PC-9 (cell line): ENCODE data around the gene FAM174B. TPM values are rescaled to one million over a fixed set of nuclear protein-coding genes. Genes with fewer than 3 reads are reported as not detected.

Experiments
- BruUV-seq: library from RNA; stranded (reverse); fragments of 400-500 nt; replicated peaks from 2 replicates; lab custom pipeline; 2021; lab: Mats Ljungman, UMichigan
- CTCF ChIA-PET: fragments of 300-600 bp; sonication (Branson Sonifier 250); formaldehyde crosslinking; loops from one replicate; lab custom pipeline; 2022; ENCODE audit warnings: antibody characterized with exemption; lab: Charles Lee
- POLR2A ChIA-PET: fragments of 300-600 bp; sonication (Branson Sonifier 250); formaldehyde crosslinking; loops from one replicate; lab custom pipeline; 2022; ENCODE audit warnings: antibody characterized with exemption; ENCODE audit not compliant: unreplicated experiment; lab: Charles Lee
- DNase-seq, 2 experiments: peaks; one replicate each; pipeline versions ENCODE4 v3.0.0 to v3.0.0-alpha.2; 2015 to 2022; ENCODE audit warnings: mixed read lengths in 1 of 2
- H2AFZ ChIP-seq: fragments of 200-600 bp; sonication (generic); 2 replicates; pipeline ENCODE4 v1.8.1; 2017; ENCODE audit warnings: antibody characterized with exemption
- H3F3A ChIP-seq: fragments of 200-600 bp; sonication (generic); 2 replicates; pipeline ENCODE4 v1.8.1; 2017; ENCODE audit warnings: antibody characterized with exemption, mild to moderate bottlenecking, low read depth; ENCODE audit not compliant: insufficient read depth
- H3K27ac ChIP-seq: fragments of 200-600 bp; sonication (generic); 2 replicates; pipeline ENCODE4 v1.6.1; 2016; ENCODE audit warnings: mixed run types
- H3K27me3 ChIP-seq: fragments of 200-600 bp; sonication (generic); 2 replicates; pipeline ENCODE4 v1.6.1; 2016; ENCODE audit warnings: low read depth, mixed run types; ENCODE audit not compliant: insufficient read depth
- H3K36me3 ChIP-seq: fragments of 200-600 bp; sonication (generic); 2 replicates; pipeline ENCODE4 v1.6.1; 2016; ENCODE audit warnings: low read depth, mixed run types
- H3K4me1 ChIP-seq: fragments of 200-600 bp; sonication (generic); replicated peaks from 2 replicates; pipeline ENCODE4 v1.6.1; 2016; ENCODE audit warnings: mixed run types; ENCODE audit not compliant: insufficient read depth
- H3K4me2 ChIP-seq: fragments of 200-600 bp; sonication (generic); 2 replicates; pipeline ENCODE4 v1.6.1; 2017; ENCODE audit warnings: mixed run types
- H3K4me3 ChIP-seq: fragments of 200-600 bp; sonication (generic); 2 replicates; pipeline ENCODE4 v1.6.1; 2016; ENCODE audit warnings: mixed run types
- H3K79me2 ChIP-seq: fragments of 200-600 bp; sonication (generic); 2 replicates; pipeline ENCODE4 v1.6.1; 2017; ENCODE audit warnings: low read depth, mixed run types
- H3K9me2 ChIP-seq: fragments of 200-600 bp; sonication (generic); 2 replicates; pipeline ENCODE4 v1.8.1; 2017; ENCODE audit warnings: mild to moderate bottlenecking; ENCODE audit not compliant: insufficient read depth
- H3K9me3 ChIP-seq: fragments of 200-600 bp; sonication (generic); 2 replicates; pipeline ENCODE4 v1.8.1; 2016; ENCODE audit warnings: low read depth; ENCODE audit not compliant: insufficient read depth
- H4K20me1 ChIP-seq: fragments of 200-600 bp; sonication (generic); 2 replicates; pipeline ENCODE4 v1.8.1; 2017; ENCODE audit not compliant: insufficient read depth
- EZH2 ChIP-seq: fragments of 200-600 bp; sonication (generic); IDR thresholded peaks from 2 replicates; pipeline ENCODE4 v1.8.0; 2017; ENCODE audit warnings: antibody characterized with exemption, low read depth
- intact Hi-C: fragments of 100-400 bp; cut with micrococcal nuclease; formaldehyde crosslinking; loops from one replicate; pipeline ENCODE4 v1.10.0; 2022; ENCODE audit not compliant: unreplicated experiment
- total RNA-seq: library from RNA; stranded (reverse); gene quantifications from 2 replicates; pipeline ENCODE4 v1.2.3, GENCODE V29; 2021
- TF ChIP-seq, protein P1 (sequence below): fragments of 200-600 bp; sonication (generic); conservative IDR thresholded peaks from 2 replicates; pipeline ENCODE4 v1.6.1; 2017; ENCODE audit warnings: mixed run types, antibody characterized with exemption, mild to moderate bottlenecking, moderate library complexity

FAM174B gene
- total RNA-seq, 1 experiment from 2014 or later, result 90.3 TPM

DNA sequence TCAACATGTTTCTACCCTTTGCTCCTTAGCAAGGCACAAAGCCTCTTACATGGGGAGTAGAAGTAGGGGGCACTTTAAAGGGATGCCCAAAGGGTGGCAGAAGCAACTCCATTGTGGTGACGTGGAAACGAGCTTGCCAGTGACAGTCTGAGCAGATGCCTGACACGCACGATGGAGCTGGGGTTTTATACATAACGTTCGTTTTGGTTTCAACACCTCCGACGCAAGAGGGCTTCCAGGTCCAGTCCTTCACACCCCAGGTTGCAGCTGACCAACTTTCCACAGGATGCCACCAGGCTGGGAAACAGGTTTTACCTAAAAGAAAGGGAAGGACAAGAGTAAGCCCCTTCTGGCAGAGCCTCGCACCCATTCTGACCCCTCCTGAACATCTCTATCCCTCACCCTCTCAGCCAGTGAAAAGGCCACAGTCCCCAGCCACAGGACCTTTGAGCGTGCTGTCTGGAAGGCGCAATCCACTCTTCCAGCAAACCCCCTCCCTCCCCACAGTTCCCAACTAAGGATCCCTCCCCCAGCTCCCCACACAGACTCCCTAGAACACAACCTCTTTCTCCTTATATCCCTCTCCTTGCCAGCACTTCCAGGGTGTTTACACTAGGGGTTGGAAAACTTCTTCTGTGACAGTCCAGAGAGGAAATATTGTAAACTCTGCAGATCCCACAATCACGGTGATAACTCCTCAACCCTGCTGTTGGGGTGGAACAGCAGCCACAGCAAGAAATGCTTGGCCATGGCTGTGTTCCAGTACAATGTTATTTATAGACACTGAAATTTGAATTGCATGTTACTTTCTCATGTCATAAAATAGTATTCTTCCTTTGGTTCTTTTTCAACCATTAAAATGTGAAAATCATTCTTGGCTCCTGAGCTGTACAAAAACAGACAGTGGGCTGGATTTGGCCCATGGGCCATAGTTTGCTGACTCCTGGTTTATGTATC lies 36.2 kb downstream of the FAM174B start:
- TF ChIP-seq EZH2, result no peak
- Histone ChIP-seq H4K20me1 (no peaks in the 10 kb centered on the region; the same call in 1 of the 2 replicates), H3K27me3 (no peaks in the 10 kb centered on the region), H3K79me2 (peaks cover 60% of the 10 kb centered on the region), H2AFZ (no peak overlapping the region), H3F3A (peaks cover 11% of the 10 kb centered on the region), H3K27ac (no peak overlapping the region), H3K4me2 (no peak overlapping the region), H3K4me3 (no peak overlapping the region), H3K9me2 (no peaks in the 10 kb centered on the region), H3K4me1 (no peaks in the 10 kb centered on the region; the same call in 1 of the 2 replicates), H3K36me3 (peaks cover 9% of the 10 kb centered on the region; the same call in 1 of the 2 replicates), H3K9me3 (no peaks in the 10 kb centered on the region)
- DNase-seq, result no peak
- intact Hi-C loops, result loop anchor here (10.0 kb wide), 1 partner anchor 95 kb away; no protein-coding TSS in a partner anchor
- CTCF ChIA-PET, result no interaction called here
- BruUV-seq, result no TSS peak
- POLR2A ChIA-PET, result no interaction called here

DNA sequence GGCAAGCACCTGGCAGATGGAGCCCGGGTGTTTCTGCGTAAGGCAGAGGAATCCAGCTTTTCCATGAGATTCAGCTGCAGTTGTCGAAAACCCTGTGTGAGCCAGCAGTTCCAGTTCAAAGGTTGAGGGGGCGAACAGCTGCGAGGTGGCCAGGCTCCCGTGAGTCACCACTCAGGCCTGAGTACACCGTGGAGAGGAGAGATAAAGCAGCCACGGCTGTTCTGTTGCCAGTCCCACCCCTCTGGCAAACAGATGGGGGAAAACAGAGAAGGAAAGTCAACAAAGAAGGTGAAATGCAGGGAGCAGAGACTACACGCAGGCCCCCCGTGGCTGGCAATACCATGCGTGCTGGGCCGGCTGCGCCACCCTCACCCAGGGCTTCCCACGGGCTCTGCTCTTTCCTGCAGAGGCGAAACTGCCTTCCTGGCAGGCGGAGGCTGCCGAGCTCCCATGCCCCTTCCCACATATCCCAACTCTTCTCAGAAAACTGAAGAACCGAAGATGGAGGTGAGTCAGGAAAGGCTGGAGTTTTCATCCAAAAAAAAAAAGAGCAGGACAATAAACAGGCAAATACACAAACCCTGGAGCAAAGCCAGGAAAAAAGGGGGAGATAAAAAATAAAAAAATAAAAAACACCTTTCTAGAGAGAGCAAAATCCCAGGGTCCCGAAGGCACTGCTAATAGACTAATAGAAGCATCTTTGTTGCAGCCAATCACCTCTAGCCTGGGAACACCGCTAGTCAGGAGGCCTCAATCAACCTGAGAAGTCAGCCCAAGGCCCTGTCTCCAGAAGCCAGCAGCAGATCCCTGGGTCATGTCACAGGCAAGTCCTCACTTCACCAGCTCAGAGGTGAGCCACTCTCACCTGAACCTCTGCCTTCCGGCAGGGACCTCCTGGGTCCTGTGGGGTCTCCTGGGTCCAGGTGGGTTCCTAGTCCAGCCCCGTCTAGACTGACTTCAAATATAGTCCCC lies 37.7 kb downstream of the FAM174B start:
- no TSS peak for BruUV-seq
- Histone ChIP-seq H2AFZ (no peak overlapping the region), H3K9me3 (no peaks in the 10 kb centered on the region), H3K27ac (0 out of 2 replicates have a peak overlapping the region, but pooled peaks have one; percentile 11), H3K27me3 (no peaks in the 10 kb centered on the region), H3K79me2 (peaks cover 44% of the 10 kb centered on the region), H3K36me3 (peaks cover 12% of the 10 kb centered on the region; the same call in 1 of the 2 replicates), H3K4me3 (no peak overlapping the region), H3K4me2 (no peak overlapping the region), H4K20me1 (no peaks in the 10 kb centered on the region; the same call in 1 of the 2 replicates), H3K4me1 (no peaks in the 10 kb centered on the region; the same call in 1 of the 2 replicates), H3F3A (peaks cover 16% of the 10 kb centered on the region), H3K9me2 (no peaks in the 10 kb centered on the region)
- intact Hi-C loops, result loop anchor here (2.0 to 10.0 kb wide), 3 partner anchors 27 to 93 kb away; partner anchors contain the start of gene FAM174B
- ChIA-PET POLR2A (interaction anchor here (0.5 kb wide), 1 partner anchor 184 kb away, joined by 29 read pairs; no protein-coding TSS in a partner anchor), CTCF (no interaction called here)
- DNase-seq, result peak; percentile 40 to 57
- no peak for TF ChIP-seq EZH2
- TF ChIP-seq, protein P1, sequence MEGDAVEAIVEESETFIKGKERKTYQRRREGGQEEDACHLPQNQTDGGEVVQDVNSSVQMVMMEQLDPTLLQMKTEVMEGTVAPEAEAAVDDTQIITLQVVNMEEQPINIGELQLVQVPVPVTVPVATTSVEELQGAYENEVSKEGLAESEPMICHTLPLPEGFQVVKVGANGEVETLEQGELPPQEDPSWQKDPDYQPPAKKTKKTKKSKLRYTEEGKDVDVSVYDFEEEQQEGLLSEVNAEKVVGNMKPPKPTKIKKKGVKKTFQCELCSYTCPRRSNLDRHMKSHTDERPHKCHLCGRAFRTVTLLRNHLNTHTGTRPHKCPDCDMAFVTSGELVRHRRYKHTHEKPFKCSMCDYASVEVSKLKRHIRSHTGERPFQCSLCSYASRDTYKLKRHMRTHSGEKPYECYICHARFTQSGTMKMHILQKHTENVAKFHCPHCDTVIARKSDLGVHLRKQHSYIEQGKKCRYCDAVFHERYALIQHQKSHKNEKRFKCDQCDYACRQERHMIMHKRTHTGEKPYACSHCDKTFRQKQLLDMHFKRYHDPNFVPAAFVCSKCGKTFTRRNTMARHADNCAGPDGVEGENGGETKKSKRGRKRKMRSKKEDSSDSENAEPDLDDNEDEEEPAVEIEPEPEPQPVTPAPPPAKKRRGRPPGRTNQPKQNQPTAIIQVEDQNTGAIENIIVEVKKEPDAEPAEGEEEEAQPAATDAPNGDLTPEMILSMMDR, result no peak

DNA sequence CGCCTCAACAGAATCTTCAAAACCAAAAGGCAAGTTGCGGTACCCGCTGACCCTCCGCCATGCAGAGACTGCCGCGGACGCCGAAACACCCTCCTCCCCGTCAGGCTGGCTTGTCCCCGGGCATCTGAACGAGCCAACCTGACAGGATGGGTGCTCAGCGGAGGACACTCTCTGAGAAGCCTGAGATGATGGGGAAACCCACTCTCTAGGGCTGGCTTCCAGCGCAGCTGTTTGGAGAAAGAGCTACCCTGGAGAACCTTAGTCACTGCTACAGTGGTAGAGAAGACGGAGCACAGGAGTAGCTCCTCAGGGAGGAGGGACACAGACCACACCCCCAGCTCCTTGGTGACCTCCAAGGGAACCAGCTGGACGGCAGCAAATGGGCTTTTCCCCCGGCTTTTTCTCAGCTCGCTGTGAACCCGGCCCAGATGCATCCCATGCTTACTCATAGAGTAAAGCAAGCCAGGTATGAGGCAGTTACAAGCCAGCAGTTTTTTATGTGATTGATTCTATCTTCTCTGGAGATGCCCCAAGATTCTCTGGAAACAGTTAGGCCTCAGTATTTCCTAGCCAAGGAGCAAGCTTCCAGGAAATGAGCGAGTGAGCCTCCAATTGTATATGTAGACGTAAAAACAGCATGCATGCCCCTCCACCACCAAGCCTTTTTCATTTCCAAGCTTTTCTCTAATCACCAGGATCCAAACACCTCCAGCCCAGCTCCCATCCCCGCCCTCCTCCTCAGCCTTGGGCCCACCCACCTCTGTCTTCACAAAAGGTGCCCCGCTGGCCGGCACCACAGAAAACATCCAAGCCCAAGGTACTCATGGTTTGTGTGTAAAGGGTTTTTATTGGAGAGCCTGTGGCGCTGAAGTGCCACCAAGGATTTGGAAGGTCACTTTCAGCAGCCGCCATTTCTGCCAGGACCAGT lies 38.7 kb downstream of the FAM174B start:
- H3K9me2 ChIP-seq, result no peaks in the 10 kb centered on the region
- no peak overlapping the region for H2AFZ ChIP-seq
- H3K36me3 ChIP-seq, result peaks cover 12% of the 10 kb centered on the region
- intact Hi-C loops, result loop anchor here (2.0 to 10.0 kb wide), 3 partner anchors 28 to 92 kb away; partner anchors contain the start of gene FAM174B
- H3F3A ChIP-seq, result peaks cover 17% of the 10 kb centered on the region
- no peak for DNase-seq
- TF ChIP-seq EZH2, result no peak
- TF ChIP-seq, protein P1, result no peak
- no peak overlapping the region for H3K4me2 ChIP-seq
- H3K27ac ChIP-seq, result no peak overlapping the region
- H3K4me1 ChIP-seq, result no peaks in the 10 kb centered on the region; the same call in 1 of the 2 replicates
- no peak overlapping the region for H3K4me3 ChIP-seq
- no peaks in the 10 kb centered on the region; the same call in 1 of the 2 replicates for H4K20me1 ChIP-seq
- no TSS peak for BruUV-seq
- peaks cover 34% of the 10 kb centered on the region for H3K79me2 ChIP-seq
- ChIA-PET CTCF (no interaction called here), POLR2A (no interaction called here)
- no peaks in the 10 kb centered on the region for H3K9me3 ChIP-seq
- no peaks in the 10 kb centered on the region for H3K27me3 ChIP-seq
